Measurements from ENCODE around the gene DBNL.

Gene DBNL

DNA sequence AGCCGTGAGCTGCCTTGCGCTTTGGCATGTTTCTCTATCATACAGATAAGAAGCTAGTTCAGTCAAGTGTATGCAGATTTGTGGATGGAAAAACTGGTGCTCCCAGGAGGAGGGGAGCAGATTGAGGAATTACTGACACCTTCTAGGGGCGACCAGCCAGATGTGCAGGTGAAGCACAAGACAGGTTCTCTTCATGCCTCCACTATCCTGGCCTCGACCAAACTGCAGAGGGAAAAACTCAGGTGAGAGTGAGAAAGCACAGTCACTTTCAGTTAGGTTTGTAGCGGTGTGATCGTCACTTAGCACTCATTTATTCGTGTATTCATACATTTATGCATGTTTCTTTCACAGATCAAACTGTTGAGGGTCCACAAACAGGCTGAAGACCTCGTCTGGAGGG lies 600 bp upstream of the DBNL start:
- DNase-seq (ENCODE audit: low read depth), result no peak

DNA sequence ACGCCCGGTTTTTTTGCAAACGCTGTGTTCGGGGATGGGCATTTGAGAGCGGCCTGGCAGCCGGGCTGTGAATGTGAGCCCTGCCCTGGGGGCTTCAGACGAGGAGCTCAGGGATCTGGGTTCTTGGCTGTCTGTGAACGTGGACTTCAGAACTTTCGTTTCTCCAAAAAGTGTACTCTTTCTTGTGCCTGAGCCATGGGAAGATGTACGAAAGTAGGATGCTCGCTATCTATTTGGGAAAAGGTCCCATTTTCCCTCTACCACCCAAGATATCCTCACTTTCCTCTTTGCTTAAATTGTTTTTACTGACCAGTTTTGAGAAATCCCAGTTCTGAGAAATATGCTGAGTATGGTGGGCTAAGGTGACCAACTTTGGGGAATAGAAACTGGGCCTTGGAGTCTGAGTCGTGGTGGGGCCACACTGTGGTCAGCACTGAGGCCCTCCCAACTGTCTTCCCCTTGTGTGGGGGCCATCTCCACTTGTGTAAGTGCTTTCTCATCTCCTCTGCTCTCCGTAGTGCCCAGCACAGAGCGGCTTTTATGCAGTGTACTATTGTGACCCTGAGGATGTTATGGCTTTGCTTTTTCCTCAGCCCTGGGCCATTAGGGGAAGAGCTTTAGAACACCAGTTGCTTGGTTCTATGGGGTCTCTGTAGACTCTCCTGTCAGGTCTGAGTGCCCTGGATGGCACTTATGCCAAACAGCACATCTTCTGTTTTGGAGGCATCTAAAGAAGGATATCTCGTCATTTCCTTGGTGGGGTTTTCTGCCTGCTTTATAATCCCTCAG lies 918 bp downstream of the DBNL start:
- no peak for DNase-seq (ENCODE audit: low read depth)

DNA sequence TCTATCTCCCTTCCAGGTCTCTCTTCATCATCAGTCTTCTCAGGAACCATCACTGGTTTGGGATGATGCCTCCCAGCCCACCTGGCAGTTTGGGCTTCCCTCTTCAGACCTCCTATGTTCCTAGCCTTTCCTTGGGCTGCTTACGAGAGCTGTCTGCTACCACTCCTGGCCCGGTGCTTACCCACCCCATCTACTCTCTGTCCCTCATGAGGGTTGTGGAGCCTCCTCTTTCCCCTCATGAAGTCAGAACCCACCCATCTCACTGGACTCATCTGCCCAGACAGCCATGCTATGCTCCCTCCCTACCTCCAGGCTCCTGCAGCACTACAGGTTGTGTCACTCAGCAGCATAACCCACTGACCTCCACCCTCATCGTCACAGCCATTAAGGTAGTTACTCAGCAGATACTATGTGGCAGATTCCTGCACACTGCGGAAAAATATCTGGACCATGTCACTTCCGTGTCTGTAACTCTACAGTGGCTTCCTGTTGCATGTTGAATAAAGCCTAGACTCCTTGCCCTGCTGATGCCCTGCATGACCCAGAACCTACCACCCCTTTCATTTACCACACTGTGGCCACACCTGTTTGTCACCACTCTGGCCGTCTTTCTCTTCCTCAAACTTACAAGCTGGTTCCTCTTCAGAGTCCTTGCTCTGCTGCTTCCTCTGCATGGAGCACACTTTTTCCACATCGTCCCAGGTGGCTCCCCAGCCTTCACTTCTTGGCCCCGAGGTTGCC lies 2.0 kb downstream of the DBNL start:
- no peak for DNase-seq (ENCODE audit: low read depth)

DNA sequence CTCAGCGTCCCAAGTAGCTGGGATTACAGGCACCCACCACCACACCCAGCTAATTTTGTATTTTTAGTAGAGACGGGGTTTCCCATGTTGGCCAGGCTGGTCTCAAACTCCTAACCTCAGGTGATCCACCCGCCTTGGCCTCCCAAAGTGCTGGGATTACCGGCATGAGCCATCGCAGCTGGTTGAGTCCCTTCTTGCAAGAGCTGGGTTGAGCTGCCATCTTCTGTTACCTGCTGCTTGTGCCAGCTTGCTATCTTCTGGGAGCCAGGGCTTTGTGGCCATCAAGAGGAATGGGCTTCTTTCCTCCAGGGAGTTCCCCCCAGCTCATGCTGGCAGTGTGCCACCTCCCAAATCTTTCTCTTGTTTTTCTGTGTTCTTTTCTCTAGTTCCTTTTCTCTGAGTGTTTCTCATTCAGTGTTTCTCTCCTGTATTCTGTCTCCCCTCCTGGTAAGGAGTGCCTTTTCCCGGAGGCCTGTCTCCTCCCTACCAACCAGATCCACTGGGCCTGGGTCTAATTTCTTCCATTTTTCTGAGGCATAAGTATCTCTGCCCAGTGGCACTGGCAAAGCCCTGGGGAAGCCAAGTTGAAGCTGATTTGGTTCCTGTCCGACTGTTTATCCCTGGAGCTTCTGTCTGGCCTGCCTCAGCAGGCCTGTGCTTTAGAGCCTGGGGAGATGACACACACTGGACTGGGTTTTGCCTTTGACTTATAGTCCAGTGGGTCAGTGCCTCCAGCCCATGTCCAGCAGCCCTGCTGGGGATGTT lies 3.7 kb downstream of the DBNL start:
- no peak for DNase-seq (ENCODE audit: low read depth)

DNA sequence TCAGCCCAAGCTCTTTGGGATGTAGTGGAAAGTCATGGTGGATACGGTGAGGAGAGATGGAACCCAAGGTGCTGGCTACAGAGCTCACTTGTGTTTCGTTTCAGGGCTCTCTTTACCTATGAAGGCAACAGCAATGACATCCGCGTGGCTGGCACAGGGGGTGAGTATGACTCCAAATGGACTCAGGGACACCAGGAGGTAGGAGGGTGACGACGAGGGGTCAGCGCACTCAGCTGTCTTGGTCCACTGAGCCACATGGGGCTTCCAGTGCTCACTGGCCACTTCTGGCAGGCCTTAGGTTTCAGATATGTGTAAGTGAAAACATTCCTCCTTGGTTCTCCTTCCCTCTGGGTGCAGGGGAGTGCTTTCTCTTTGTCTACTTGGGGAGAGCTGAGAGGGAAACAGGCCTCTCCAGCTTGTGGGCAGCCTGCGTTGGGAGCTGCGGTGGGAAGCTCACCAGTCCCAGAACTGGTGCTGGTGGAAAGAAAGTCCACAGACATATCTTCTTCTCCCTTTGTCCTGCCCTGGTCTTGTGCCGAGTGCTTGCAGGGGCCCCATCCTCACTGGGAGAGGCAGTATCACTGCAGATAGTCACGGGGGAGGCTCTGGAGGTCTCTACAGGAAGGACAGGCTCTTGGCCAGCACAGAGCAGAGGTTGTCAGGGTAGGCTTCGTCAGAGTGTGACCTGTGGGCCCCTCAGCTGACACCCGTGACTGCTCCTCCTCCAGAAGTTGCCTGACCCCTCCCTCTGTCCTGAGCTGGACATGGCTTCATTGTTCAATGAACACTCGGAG lies 5.8 kb downstream of the DBNL start:
- no peak for DNase-seq (ENCODE audit: low read depth)

DNA sequence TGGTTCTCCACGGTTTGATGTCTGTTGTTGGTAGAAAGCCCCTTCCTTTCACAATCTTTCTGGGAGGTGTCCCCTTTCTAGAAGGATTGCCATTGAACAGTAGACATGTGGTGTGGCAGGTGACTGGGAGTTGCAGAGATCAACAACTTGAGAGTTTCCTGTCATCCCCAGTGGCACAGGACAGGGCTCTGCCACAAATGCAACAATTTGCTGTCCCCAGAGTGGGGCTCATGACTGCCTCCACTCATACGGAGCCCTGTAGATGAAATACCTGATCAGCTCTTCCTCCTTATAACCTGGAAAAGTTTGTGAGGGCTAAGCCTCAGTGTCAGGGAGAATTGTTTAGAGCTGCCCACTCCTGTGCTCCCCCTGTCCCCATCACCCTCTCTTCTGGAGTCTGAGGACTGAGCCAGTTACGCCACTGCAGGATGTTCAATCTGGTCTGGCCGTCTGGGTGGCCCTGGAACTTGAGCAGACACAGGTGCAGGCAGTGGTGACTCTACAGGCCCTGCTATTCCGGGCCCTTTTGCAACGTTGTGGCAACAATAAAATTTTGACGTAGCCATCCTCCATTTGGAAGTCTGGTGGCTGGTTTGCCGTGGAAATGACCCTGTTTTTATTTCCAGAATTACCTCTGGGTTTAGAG lies 6.5 kb downstream of the DBNL start:
- DNase-seq (ENCODE audit: low read depth), result no peak

DNA sequence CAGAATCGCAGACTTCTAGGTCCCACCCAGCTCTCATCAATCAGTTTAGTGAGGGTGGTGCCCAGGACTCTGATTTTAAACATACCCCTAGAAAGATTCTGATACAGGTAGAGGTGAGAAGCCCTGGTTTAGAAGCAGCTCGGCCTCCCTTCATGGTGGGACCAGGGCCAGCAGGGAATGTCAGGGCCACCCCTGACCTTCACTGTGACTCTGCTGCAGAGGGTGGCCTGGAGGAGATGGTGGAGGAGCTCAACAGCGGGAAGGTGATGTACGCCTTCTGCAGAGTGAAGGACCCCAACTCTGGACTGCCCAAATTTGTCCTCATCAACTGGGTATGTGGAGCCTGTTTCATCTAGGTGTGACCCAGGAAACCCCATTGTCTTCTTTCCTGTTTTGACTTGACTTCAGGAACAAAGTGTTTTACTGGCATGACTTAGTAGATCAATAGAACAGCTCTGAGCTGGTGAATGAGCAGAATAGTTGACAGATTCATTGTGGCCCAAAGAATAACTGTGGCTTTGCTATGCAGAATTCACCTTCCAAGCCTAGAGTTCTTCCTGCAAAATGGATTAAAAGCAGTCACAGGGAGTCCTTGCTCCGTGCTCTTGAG lies 7.2 kb downstream of the DBNL start:
- DNase-seq (ENCODE audit: low read depth), result no peak

DNA sequence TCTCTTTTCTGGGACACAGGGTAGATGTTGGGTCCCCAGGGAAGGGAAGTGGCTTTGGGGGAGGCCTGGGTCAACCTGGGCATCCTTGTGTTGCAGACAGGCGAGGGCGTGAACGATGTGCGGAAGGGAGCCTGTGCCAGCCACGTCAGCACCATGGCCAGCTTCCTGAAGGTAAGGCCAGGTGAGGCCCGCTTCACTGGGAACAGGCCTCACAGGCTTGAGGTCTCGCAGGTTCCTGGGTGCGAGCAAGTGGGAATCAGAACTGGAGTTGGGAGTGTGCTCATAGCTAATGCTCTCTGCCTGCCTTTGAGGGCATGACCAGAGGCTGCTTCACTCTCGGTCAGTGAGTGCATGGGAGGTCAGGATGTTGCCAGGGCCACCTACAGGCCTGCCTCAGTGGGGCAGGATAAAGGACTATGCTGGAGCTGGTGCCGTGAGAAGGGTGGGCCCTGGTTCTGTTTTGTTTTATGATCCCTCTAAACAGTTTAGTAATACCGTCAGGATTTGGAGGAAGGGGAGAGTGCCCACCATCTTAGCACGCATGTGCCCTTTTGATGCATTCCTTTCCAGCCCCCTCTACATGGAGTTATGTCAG lies 8.4 kb downstream of the DBNL start:
- DNase-seq (ENCODE audit: low read depth), result no peak

DNA sequence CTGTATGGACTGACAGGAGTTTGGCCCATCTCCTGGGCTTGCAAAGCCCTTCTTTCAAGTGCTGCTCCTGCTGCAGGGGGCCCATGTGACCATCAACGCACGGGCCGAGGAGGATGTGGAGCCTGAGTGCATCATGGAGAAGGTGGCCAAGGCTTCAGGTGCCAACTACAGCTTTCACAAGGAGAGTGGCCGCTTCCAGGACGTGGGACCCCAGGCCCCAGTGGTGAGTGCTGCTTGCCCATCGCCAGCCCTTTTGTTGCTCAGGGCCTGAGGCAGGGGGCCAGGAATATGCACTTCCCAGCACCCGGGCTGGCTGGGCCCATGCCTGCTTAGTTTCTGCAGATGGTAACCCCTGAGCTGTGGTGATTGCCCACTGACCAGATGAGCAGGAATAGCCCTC lies 12.2 kb downstream of the DBNL start:
- no peak for DNase-seq (ENCODE audit: low read depth)

DNA sequence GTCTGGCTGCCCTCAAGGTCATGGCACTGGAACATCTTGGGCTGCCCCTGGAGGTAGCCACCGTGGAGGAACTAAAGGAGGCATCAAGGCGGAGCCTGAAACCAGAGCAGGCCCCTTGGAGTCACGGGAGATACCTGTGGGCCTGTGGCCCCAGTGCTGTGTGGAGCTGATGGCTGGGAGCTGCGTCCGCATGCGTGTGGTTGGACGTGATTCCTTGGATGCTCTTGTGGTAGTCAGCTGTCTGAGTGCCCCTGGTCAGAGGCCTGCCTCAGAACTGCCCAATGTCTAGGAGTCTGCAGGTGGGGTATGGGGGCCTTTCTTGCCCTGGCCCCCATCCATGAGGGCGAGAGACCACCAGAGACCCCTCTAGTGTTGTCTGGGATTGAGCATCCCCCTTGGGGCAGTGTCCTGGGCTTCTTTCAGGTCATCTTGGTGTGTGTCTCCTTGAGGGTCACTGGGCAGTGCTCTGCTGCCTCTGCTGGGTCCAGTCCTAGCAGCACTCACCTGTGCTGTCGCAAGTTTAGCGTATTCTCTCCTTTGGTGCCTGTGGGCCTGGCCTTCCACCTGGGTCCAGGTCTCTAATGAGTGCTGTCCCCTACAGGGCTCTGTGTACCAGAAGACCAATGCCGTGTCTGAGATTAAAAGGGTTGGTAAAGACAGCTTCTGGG lies 12.8 kb downstream of the DBNL start:
- DNase-seq (ENCODE audit: low read depth), result no peak

DNA sequence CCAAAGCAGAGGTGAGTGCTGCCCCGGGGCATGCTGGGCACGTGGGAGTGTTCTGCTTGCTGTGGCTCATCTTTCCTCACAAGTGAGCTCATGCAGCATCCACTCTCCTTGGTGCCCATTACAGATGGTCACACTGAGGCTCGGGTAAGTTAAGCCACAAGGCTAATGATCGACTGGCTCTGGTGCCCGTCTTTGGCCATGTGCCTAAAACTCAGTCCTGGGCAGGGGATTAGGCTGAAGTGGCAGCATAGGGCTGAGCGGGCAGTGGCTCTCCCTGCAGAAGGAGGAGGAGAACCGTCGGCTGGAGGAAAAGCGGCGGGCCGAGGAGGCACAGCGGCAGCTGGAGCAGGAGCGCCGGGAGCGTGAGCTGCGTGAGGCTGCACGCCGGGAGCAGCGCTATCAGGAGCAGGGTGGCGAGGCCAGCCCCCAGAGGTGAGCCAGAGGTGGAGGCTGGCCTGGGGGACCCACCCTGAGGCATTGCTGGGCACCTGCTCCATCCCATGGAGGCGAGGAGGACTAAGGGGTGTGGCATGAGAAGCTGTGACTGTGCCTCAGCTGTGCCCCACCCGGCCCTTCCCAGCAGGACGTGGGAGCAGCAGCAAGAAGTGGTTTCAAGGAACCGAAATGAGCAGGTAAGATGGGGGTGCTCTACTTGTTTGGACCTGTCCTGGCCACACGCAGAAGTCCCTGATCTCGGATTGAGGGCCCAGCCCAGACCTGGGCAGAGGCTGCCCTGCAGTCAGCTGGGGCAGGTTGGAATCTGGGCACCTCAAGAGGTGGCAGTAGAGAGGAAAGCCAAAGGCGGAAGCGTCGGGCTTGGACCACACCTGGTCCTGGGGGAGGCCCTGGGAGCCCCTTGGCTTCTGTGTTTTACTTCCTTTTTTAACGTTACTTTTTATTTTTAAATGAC lies 13.6 kb downstream of the DBNL start:
- DNase-seq (ENCODE audit: low read depth), result no peak

DNA sequence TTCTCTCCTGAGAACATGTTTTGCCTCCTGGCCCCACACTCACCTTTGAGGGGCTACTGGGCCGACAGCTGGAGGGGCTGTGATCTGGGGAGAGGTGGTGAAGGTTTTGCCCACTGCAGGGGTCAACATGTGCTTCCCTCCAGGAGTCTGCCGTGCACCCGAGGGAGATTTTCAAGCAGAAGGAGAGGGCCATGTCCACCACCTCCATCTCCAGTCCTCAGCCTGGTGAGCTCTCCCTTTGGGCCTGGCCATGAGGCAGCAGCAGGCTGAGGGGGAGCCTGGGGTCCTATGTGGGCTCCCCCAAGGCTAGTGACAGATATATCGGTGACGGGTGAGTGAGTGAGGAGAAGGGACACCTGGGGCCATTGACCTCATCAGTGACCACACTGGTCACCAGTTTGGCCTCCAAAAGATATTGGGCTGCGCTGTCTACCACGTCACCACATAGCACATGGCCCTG lies 14.3 kb downstream of the DBNL start:
- DNase-seq (ENCODE audit: low read depth), result no peak

DNA sequence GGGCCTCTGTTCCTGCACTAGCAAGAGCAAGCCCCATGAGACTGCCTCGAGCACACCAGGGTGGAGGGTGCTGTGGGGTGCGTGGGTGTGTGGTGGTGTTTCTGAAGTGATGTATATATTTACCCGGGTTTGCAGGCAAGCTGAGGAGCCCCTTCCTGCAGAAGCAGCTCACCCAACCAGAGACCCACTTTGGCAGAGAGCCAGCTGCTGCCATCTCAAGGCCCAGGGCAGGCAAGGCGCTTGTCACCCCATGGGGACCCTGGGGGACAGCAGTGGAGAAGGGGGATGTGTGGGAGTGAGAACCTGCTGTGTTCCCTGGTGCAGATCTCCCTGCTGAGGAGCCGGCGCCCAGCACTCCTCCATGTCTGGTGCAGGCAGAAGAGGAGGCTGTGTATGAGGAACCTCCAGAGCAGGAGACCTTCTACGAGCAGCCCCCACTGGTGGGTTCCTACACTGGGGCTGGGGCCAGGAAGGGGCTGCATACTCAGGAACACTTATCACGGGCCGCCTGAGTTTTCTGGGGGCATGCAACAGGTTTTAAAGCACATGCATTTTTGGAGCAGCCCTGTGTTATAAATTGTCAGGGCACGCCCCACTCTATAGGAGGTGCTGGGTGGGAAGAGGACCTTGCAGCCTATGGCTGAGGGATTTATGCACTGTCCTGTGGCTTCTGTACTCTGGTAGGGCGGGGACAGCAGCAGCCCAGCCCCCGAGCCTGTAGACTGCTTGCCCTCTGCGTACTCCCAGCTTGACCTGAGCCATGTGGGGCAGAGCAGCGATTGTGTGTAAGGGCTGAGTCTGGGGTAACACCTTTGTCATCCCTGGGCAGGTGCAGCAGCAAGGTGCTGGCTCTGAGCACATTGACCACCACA lies 15.0 kb downstream of the DBNL start:
- DNase-seq (ENCODE audit: low read depth), result no peak

DNA sequence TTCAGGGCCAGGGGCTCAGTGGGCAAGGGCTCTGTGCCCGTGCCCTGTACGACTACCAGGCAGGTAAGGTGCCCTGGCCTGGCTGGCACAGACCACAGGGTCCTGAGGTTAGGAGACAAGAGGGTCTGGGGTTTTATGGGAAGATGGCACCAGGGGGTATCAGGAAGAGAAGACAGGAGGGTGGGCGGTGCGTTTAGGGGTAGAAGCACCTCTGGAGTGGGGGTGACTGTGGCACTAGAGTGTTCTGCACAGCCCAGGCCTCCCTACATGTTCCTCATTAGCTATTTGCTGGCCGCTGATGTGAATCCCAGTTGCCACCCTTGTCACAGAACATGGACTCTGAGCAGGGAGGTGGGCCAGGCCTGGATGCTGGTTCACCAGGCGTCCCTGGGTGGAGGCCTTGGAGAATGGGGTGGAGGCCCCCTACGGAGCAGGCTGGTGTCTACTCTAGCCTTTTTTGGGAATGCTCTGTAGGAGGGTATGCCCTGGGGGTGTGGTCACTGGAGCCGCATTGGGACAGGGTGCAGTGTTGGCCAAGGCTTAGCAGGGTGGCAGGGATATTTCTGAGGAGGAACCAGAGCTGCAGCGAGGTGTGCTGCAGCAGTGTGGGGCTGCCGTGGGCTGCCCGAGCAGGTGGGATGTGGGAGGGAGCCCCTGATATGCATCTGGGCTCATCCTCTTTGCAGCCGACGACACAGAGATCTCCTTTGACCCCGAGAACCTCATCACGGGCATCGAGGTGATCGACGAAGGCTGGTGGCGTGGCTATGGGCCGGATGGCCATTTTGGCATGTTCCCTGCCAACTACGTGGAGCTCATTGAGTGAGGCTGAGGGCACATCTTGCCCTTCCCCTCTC lies 15.8 kb downstream of the DBNL start:
- no peak for DNase-seq (ENCODE audit: low read depth)

DNA sequence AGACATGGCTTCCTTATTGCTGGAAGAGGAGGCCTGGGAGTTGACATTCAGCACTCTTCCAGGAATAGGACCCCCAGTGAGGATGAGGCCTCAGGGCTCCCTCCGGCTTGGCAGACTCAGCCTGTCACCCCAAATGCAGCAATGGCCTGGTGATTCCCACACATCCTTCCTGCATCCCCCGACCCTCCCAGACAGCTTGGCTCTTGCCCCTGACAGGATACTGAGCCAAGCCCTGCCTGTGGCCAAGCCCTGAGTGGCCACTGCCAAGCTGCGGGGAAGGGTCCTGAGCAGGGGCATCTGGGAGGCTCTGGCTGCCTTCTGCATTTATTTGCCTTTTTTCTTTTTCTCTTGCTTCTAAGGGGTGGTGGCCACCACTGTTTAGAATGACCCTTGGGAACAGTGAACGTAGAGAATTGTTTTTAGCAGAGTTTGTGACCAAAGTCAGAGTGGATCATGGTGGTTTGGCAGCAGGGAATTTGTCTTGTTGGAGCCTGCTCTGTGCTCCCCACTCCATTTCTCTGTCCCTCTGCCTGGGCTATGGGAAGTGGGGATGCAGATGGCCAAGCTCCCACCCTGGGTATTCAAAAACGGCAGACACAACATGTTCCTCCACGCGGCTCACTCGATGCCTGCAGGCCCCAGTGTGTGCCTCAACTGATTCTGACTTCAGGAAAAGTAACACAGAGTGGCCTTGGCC lies 16.6 kb downstream of the DBNL start:
- DNase-seq (ENCODE audit: low read depth), result no peak

DNA sequence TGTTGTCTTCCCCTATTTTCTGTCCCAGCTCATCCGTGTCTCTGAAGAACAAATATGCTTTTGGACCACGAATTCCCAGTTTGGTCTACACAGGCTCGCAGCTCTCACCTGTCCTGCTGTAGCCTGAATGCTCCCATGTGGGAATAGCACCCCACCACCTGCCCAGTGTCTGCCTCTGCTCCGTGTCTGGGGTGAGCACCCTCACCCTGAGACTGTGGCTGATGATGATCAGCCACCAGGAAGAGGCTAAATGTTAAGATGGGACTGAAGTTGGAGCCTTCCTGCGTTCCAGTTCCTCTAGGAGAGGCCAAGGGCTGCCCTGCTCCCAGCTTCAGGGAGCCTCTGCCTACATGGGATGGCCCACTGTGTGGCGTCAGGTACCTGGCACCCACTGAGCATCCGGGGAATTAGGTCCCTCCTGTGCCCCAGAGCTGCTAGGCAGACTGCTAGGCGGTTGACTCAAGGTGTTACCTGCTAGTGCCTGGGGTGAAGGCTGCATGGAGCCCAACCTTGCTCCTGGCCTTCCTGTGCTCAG lies 17.2 kb downstream of the DBNL start:
- no peak for DNase-seq (ENCODE audit: low read depth)
